OCI-LY3 (cell line): ENCODE results near the gene ATOH8.

Experiments
- H2AFZ ChIP-seq: fragments of 200-600, 300-600 bp; shearing (Covaris generic); 2 replicates; pipeline ENCODE4 v1.6.0; 2014; ENCODE audit warnings: antibody characterized with exemption, low read depth, low read length
- H3K27ac ChIP-seq: fragments of 200-600, 300-600 bp; sonication (generic); 2 replicates; pipeline ENCODE4 v1.5.1; 2014; ENCODE audit warnings: mild to moderate bottlenecking, low read length, moderate library complexity, mixed read lengths
- H3K27me3 ChIP-seq: fragments of 200-600, 300-600 bp; sonication (generic); 2 replicates; pipeline ENCODE4 v1.6.1; 2014; ENCODE audit warnings: low read depth, low read length, mixed read lengths
- H3K36me3 ChIP-seq: fragments of 200-600, 300-600 bp; sonication (generic); replicated peaks from 2 replicates; pipeline ENCODE3; 2014; ENCODE audit warnings: low read depth, low read length, mixed read lengths
- H3K4me1 ChIP-seq: fragments of 300-600, 200-600 bp; sonication (generic); 2 replicates; pipeline ENCODE4 v1.6.1; 2014; ENCODE audit warnings: low read length, mixed read lengths
- H3K4me2 ChIP-seq: fragments of 200-600, 300-600 bp; sonication (generic); 2 replicates; pipeline ENCODE4 v1.6.1; 2014; ENCODE audit warnings: low read length, mixed read lengths
- H3K4me3 ChIP-seq: fragments of 300-600, 200-600 bp; sonication (generic); 2 replicates; pipeline ENCODE4 v1.5.1; 2014; ENCODE audit warnings: antibody characterized with exemption, mild to moderate bottlenecking, low read length, moderate library complexity
- H3K79me2 ChIP-seq: fragments of 300-600, 200-600 bp; shearing (Covaris generic); 2 replicates; pipeline ENCODE4 v1.6.1; 2014; ENCODE audit warnings: mild to moderate bottlenecking, low read length, mixed read lengths
- H3K9ac ChIP-seq: fragments of 300-600, 200-600 bp; shearing (Covaris generic); 2 replicates; pipeline ENCODE4 v1.6.0; 2014; ENCODE audit warnings: mild to moderate bottlenecking, low read length, moderate library complexity
- H3K9me3 ChIP-seq: fragments of 200-600, 300-600 bp; shearing (Covaris generic); 2 replicates; pipeline ENCODE4 v1.6.1; 2014; ENCODE audit warnings: low read length, mixed read lengths; ENCODE audit not compliant: insufficient read depth
- H4K20me1 ChIP-seq: fragments of 200-600, 300-600 bp; sonication (generic); 2 replicates; pipeline ENCODE4 v1.6.1; 2016; ENCODE audit warnings: low read length, mixed read lengths; ENCODE audit not compliant: insufficient read depth
- EZH2phosphoT487 ChIP-seq: fragments of 200-600 bp; shearing (Covaris generic); IDR thresholded peaks from 2 replicates; pipeline ENCODE4 v1.6.1; 2018; ENCODE audit warnings: antibody characterized with exemption, mixed run types, low read depth
- TF ChIP-seq, protein P1 (sequence below): fragments of 200-600, 300-600 bp; sonication (generic); IDR thresholded peaks from 2 replicates; pipeline ENCODE4 v1.5.1; 2014; ENCODE audit warnings: antibody characterized with exemption, low read length, low read depth

ATOH8 gene

DNA sequence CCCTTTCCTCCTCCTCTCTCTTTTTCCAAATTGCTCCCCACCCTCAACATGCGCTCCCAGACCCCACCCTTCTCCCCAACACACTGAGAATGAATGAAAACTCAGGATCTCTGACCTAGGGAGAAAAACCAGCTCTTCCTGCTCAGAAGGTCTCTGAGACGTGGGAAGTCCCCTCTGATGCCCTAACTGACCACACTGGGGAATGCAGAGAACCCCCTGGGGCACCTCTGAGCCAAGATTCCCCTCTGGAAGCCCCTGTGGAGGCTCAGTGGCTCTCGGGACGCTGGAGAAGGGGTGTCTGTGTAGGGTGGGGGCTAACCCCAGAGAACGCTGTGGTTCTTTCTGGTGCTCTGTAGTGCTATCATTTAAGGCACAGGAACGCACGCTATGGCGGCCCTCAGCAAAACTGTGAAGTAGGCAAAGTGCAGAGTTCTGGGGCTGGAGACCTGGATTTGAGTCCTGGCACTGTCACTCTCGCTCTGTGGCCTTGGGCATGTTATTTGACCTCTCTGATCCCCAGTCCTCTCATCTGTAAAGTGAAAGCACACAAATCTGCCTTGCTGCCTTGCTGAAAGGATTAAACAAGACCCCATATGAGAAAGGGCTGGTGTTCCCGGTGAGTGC lies 17.1 kb downstream of the ATOH8 start:
- H3K79me2 ChIP-seq = no peaks in the 10 kb centered on the region
- no peaks in the 10 kb centered on the region for H3K36me3 ChIP-seq
- H3K9ac ChIP-seq = no peak overlapping the region
- no peaks in the 10 kb centered on the region for H4K20me1 ChIP-seq
- TF ChIP-seq, protein P1, sequence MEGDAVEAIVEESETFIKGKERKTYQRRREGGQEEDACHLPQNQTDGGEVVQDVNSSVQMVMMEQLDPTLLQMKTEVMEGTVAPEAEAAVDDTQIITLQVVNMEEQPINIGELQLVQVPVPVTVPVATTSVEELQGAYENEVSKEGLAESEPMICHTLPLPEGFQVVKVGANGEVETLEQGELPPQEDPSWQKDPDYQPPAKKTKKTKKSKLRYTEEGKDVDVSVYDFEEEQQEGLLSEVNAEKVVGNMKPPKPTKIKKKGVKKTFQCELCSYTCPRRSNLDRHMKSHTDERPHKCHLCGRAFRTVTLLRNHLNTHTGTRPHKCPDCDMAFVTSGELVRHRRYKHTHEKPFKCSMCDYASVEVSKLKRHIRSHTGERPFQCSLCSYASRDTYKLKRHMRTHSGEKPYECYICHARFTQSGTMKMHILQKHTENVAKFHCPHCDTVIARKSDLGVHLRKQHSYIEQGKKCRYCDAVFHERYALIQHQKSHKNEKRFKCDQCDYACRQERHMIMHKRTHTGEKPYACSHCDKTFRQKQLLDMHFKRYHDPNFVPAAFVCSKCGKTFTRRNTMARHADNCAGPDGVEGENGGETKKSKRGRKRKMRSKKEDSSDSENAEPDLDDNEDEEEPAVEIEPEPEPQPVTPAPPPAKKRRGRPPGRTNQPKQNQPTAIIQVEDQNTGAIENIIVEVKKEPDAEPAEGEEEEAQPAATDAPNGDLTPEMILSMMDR = no peak
- TF ChIP-seq EZH2phosphoT487 = no peak
- no peaks in the 10 kb centered on the region for H3K4me1 ChIP-seq
- H3K27ac ChIP-seq = no peak overlapping the region
- H3K4me3 ChIP-seq = no peak overlapping the region
- H3K9me3 ChIP-seq = no peaks in the 10 kb centered on the region
- H3K4me2 ChIP-seq = no peak overlapping the region
- peaks cover 6% of the 10 kb centered on the region; the same call in 1 of the 2 replicates for H3K27me3 ChIP-seq
- H2AFZ ChIP-seq = no peak overlapping the region

DNA sequence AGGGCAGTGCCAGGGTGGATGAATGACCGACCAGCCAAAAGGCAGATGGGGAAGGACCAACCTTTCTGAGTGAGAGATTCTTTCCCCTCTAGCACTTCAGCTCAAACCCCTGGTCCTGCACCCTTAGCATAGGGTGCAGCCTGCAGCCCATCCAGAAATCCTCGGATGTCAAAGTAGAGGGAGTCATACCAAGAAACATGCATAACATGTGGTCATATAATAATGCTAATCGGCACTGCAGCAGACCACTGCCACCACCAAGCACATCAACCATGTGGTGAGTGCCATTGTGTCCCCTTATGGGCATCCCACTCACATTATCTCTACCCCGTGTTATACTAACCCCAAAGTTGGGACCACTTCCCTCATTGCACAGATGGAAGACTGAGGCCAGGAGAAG lies 17.7 kb downstream of the ATOH8 start:
- no peaks in the 10 kb centered on the region for H3K4me1 ChIP-seq
- no peaks in the 10 kb centered on the region for H3K79me2 ChIP-seq
- H3K27me3 ChIP-seq = peaks cover 6% of the 10 kb centered on the region; the same call in 1 of the 2 replicates
- no peak overlapping the region for H3K9ac ChIP-seq
- no peaks in the 10 kb centered on the region for H4K20me1 ChIP-seq
- H2AFZ ChIP-seq = no peak overlapping the region
- TF ChIP-seq, protein P1 = no peak
- TF ChIP-seq EZH2phosphoT487 = no peak
- H3K9me3 ChIP-seq = no peaks in the 10 kb centered on the region
- H3K36me3 ChIP-seq = no peaks in the 10 kb centered on the region
- H3K4me2 ChIP-seq = no peak overlapping the region
- H3K4me3 ChIP-seq = no peak overlapping the region
- no peak overlapping the region for H3K27ac ChIP-seq

DNA sequence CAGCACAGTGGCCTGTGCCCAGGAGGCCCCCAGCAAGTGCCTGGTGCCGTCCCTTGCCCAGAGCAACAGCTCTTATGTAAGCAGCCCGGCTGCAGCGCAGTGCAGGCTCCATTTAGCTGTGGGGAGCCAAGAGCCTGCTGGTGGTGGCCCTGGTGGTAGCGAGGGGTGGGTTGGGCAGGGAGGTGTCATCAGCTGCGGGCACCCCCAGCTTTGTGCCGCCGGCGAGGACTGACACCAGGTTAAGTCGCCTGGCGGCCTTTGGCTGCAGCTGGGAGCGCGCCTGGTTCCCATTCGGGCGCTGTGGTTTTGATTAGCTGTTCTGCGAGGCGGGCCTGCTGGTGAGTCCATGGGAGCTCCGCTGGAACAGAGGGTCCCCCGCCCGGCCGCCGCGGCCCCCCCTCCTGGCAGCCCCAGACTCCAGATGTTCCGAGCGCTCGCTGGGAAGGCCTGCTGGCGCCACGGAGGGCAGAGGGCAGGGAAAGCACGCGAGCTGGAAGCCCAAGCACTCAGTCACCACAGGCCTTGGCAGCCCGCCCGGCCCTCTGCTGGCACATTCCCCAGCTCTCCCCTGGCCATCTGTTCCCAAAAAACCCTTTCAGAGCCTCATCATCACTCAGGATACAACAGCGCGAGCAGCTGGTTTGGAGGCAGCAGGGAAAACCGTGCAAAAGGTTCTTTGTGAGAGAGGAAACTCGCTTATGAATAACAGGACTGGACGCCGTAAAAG lies 18.4 kb downstream of the ATOH8 start:
- H3K27ac ChIP-seq = no peak overlapping the region
- H3K79me2 ChIP-seq = no peaks in the 10 kb centered on the region
- no peak overlapping the region for H2AFZ ChIP-seq
- no peak overlapping the region for H3K4me2 ChIP-seq
- H4K20me1 ChIP-seq = no peaks in the 10 kb centered on the region
- no peaks in the 10 kb centered on the region for H3K4me1 ChIP-seq
- no peaks in the 10 kb centered on the region for H3K36me3 ChIP-seq
- H3K9me3 ChIP-seq = no peaks in the 10 kb centered on the region
- no peak overlapping the region for H3K9ac ChIP-seq
- H3K4me3 ChIP-seq = no peak overlapping the region
- H3K27me3 ChIP-seq = peaks cover 6% of the 10 kb centered on the region; the same call in 1 of the 2 replicates
- no peak for TF ChIP-seq EZH2phosphoT487
- TF ChIP-seq, protein P1 = no peak

DNA sequence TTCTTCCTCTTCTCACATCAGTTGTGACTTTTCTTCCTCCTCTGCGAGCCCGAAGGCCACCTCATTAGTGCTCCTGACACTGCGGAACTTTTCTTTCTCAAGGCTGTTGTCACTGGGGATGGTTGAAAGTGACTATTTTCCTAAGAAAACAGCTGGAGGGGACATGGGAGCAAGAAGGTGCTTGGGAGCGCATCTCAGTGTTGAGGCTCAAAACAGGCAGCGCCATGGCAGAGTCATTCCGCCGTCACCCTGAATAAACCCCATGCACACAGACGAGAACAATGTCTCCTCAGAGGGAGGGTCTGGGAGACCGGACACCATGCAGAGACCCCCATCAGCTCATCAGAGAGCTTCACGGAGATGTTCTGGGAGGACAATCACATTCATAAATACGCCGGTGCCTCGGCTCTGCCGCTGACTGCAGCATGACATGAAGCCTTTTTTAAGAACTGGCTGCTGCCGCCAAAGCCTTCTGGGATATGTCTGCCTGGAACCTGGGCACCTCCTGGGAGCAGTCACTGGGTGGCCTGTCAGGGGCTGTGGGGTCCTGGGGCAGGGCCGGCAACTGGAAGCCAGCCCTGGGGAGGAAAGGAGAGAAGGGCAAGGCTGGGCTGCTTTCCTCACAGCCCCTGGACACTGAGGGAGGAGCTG lies 19.2 kb downstream of the ATOH8 start:
- Histone ChIP-seq H3K9me3 (no peaks in the 10 kb centered on the region), H3K36me3 (no peaks in the 10 kb centered on the region), H3K79me2 (no peaks in the 10 kb centered on the region), H3K9ac (no peak overlapping the region), H2AFZ (no peak overlapping the region), H3K27me3 (peaks cover 6% of the 10 kb centered on the region; the same call in 1 of the 2 replicates), H3K27ac (no peak overlapping the region), H4K20me1 (no peaks in the 10 kb centered on the region), H3K4me2 (no peak overlapping the region), H3K4me3 (no peak overlapping the region), H3K4me1 (no peaks in the 10 kb centered on the region)
- TF ChIP-seq, protein P1 = no peak
- no peak for TF ChIP-seq EZH2phosphoT487
